IMR-90 (cell line): ENCODE measurements around the gene PI4KA. TPM values are rescaled to one million over a fixed set of nuclear protein-coding genes. Genes with fewer than 3 reads are reported as not detected.

Source experiments
- ATAC-seq: fragments of 200-7000 bp; cut with Tn5 transposase; 2 replicates; pipeline ENCODE4 v1.9.1; 2020; ENCODE audit warnings: low read depth, mild to moderate bottlenecking, moderate library complexity
- BruUV-seq: library from RNA; stranded (reverse); fragments of 400-500 nt; replicated peaks from 2 replicates; lab custom pipeline; 2021; lab: Mats Ljungman, UMichigan
- CTCF ChIA-PET: fragments of 300-600 bp; formaldehyde crosslinking; extraction: SDS; loops from one replicate; lab custom pipeline; 2021; ENCODE audit warnings: antibody characterized with exemption; lab: Yijun Ruan, JAX
- POLR2A ChIA-PET: fragments of 300-600 bp; sonication (Branson Sonifier 250); formaldehyde crosslinking; loops from one replicate; lab custom pipeline; 2022; ENCODE audit warnings: antibody characterized with exemption; ENCODE audit not compliant: unreplicated experiment; lab: Charles Lee
- DNase-seq: peaks from one replicate; pipeline ENCODE4 v3.0.0; 2013
- H2AFZ ChIP-seq: replicated peaks from 2 replicates; pipeline ENCODE3; 2013; ENCODE audit warnings: low read length, mild to moderate bottlenecking; ENCODE audit not compliant: poor library complexity
- H2AK5ac ChIP-seq: 2 replicates; pipeline ENCODE4 v1.6.1; 2013; ENCODE audit warnings: low read depth, low read length, inconsistent platforms
- H2AK9ac ChIP-seq: replicated peaks from 2 replicates; pipeline ENCODE3; 2013; ENCODE audit warnings: mild to moderate bottlenecking, low read depth, low read length, moderate library complexity; ENCODE audit not compliant: poor library complexity
- H2BK120ac ChIP-seq: 2 replicates; pipeline ENCODE4 v1.6.1; 2013; ENCODE audit warnings: low read depth, low read length, inconsistent platforms
- H2BK15ac ChIP-seq: 3 replicates; pipeline ENCODE4 v1.6.1; 2013; ENCODE audit warnings: low read depth, low read length, inconsistent platforms
- H2BK20ac ChIP-seq: 2 replicates; pipeline ENCODE4 v1.6.1; 2013; ENCODE audit warnings: low read depth, mild to moderate bottlenecking, inconsistent platforms, low read length, moderate library complexity
- H2BK5ac ChIP-seq: 2 replicates; pipeline ENCODE4 v1.6.1; 2013; ENCODE audit warnings: mild to moderate bottlenecking, low read depth, low read length, inconsistent platforms; ENCODE audit not compliant: poor library complexity, severe bottlenecking
- H3K14ac ChIP-seq: replicated peaks from 2 replicates; pipeline ENCODE4 v1.6.1; 2013; ENCODE audit warnings: low read depth, low read length, inconsistent platforms
- H3K18ac ChIP-seq: 2 replicates; pipeline ENCODE4 v1.6.1; 2013; ENCODE audit warnings: low read depth, low read length, control low read depth
- H3K23ac ChIP-seq: 2 replicates; pipeline ENCODE4 v1.6.1; 2013; ENCODE audit warnings: low read depth, low read length, inconsistent platforms
- H3K27ac ChIP-seq: 2 replicates; pipeline ENCODE4 v1.5.1; 2013; ENCODE audit warnings: mild to moderate bottlenecking, control low read depth, low read length; ENCODE audit not compliant: insufficient read depth
- H3K27me3 ChIP-seq: 2 replicates; pipeline ENCODE4 v1.6.1; 2013; ENCODE audit warnings: low read length; ENCODE audit not compliant: control insufficient read depth, insufficient read depth
- H3K36me3 ChIP-seq: 2 replicates; pipeline ENCODE4 v1.6.1; 2013; ENCODE audit warnings: low read length, mixed read lengths; ENCODE audit not compliant: control insufficient read depth, insufficient read depth
- H3K4ac ChIP-seq: 2 replicates; pipeline ENCODE4 v1.6.1; 2013; ENCODE audit warnings: low read depth, low read length, inconsistent platforms
- H3K4me1 ChIP-seq: 2 replicates; pipeline ENCODE4 v1.6.1; 2013; ENCODE audit warnings: low read length, mixed read lengths; ENCODE audit not compliant: control insufficient read depth, insufficient read depth
- H3K4me2 ChIP-seq: 2 replicates; pipeline ENCODE4 v1.6.1; 2013; ENCODE audit warnings: low read depth, mild to moderate bottlenecking, control low read depth, low read length, moderate library complexity
- H3K4me3 ChIP-seq: 2 replicates; pipeline ENCODE4 v1.5.1; 2013; ENCODE audit warnings: low read depth, mild to moderate bottlenecking, control low read depth, low read length, moderate library complexity; ENCODE audit not compliant: insufficient read depth
- H3K56ac ChIP-seq: 2 replicates; pipeline ENCODE4 v1.6.1; 2013; ENCODE audit warnings: low read length, inconsistent platforms; ENCODE audit not compliant: insufficient read depth; ENCODE audit errors: extremely low read depth
- H3K79me1 ChIP-seq, 2 experiments: 2 replicates each; pipeline ENCODE4 v1.6.1; 2013; ENCODE audit warnings: low read length in 2 of 2, inconsistent platforms in 1 of 2, low read depth in 1 of 2
- H3K9ac ChIP-seq: 2 replicates; pipeline ENCODE4 v1.6.1; 2013; ENCODE audit warnings: low read depth, low read length, control low read depth
- H3K9me1 ChIP-seq: 2 replicates; pipeline ENCODE4 v1.6.1; 2013; ENCODE audit warnings: low read length, inconsistent platforms; ENCODE audit not compliant: insufficient read depth
- H3K9me3 ChIP-seq: 2 replicates; pipeline ENCODE4 v1.6.1; 2013; ENCODE audit warnings: low read length; ENCODE audit not compliant: control insufficient read depth, insufficient read depth
- H4K20me1 ChIP-seq: 2 replicates; pipeline ENCODE4 v1.6.1; 2013; ENCODE audit warnings: low read length, inconsistent platforms; ENCODE audit not compliant: insufficient read depth
- H4K5ac ChIP-seq: 2 replicates; pipeline ENCODE4 v1.6.1; 2013; ENCODE audit warnings: mild to moderate bottlenecking, low read depth, low read length, control low read depth
- H4K8ac ChIP-seq, 2 experiments: 2 replicates each; pipeline ENCODE4 v1.6.1; 2013; ENCODE audit warnings: low read depth in 2 of 2, low read length in 2 of 2, control low read depth in 1 of 2, inconsistent platforms in 1 of 2
- H4K91ac ChIP-seq: 2 replicates; pipeline ENCODE4 v1.6.1; 2013; ENCODE audit warnings: low read depth, low read length, inconsistent platforms; ENCODE audit not compliant: insufficient read depth
- BHLHE40 ChIP-seq: fragments of 150-350 bp; IDR thresholded peaks from 2 replicates; pipeline ENCODE4 v1.6.1; 2016; ENCODE audit warnings: mild to moderate bottlenecking, low read depth, low read length
- CHD1 ChIP-seq: IDR thresholded peaks from 2 replicates; pipeline ENCODE4 v1.6.1; 2012; ENCODE audit warnings: low read depth, low read length, improper control_type of control experiment
- FOS ChIP-seq: fragments of 150-350 bp; IDR thresholded peaks from 2 replicates; pipeline ENCODE4 v1.6.1; 2016; ENCODE audit warnings: low read depth, low read length
- MAFK ChIP-seq: IDR thresholded peaks from 2 replicates; pipeline ENCODE4 v1.6.1; 2012; ENCODE audit warnings: low read depth, low read length, improper control_type of control experiment
- MAZ ChIP-seq: IDR thresholded peaks from 2 replicates; pipeline ENCODE4 v1.6.1; 2012; ENCODE audit warnings: low read depth, mild to moderate bottlenecking, low read length, improper control_type of control experiment, moderate library complexity, borderline replicate concordance
- MXI1 ChIP-seq: IDR thresholded peaks from 2 replicates; pipeline ENCODE4 v1.6.1; 2012; ENCODE audit warnings: low read depth, mild to moderate bottlenecking, low read length, moderate library complexity, borderline replicate concordance
- NFE2L2 ChIP-seq: fragments of 150-350 bp; IDR thresholded peaks from 2 replicates; pipeline ENCODE4 v1.6.1; 2016; ENCODE audit warnings: low read depth, mild to moderate bottlenecking, low read length
- RCOR1 ChIP-seq: IDR thresholded peaks from 2 replicates; pipeline ENCODE4 v1.6.1; 2012; ENCODE audit warnings: mild to moderate bottlenecking, low read length, improper control_type of control experiment; ENCODE audit not compliant: insufficient replicate concordance
- RFX5 ChIP-seq: IDR thresholded peaks from 2 replicates; pipeline ENCODE4 v1.8.0; 2012; ENCODE audit warnings: low read depth, mild to moderate bottlenecking, low read length, moderate library complexity
- SMC3 ChIP-seq: fragments of 150-350 bp; IDR thresholded peaks from 2 replicates; pipeline ENCODE4 v1.6.1; 2016; ENCODE audit warnings: low read depth, mild to moderate bottlenecking, antibody characterized with exemption, low read length, moderate library complexity
- WGBS, 2 experiments: methylation state at CpG; one replicate each; pipeline versions ENCODE4 v1.1.5 to v1.1.7; 2013; ENCODE audit warnings: missing lambda C conversion rate in 2 of 2; ENCODE audit not compliant: insufficient read length in 1 of 2; ENCODE audit errors: extremely low coverage in 2 of 2; 5-methylcytosine and 5-hydroxymethylcytosine counted together
- dilution Hi-C: fragments of 300-500 bp; cut with HindIII; formaldehyde crosslinking; loops from one replicate; pipeline ENCODE4 v1.14.3; 2018; ENCODE audit warnings: low sequenced_read_pairs; ENCODE audit not compliant: unreplicated experiment
- in situ Hi-C: fragments of 300-500 bp; cut with MboI; formaldehyde crosslinking; loops from 3 replicates; pipeline ENCODE4 v1.14.3; 2019; ENCODE audit warnings: low sequenced_read_pairs, inconsistent platforms, mixed read lengths
- intact Hi-C: fragments of 100-400 bp; cut with micrococcal nuclease; formaldehyde crosslinking; loops from 2 replicates; pipeline ENCODE4 v1.10.0; 2022
- polyA plus RNA-seq, 3 experiments: library from polyadenylated mRNA; depleted of rRNA; stranded (reverse); fragments of >200 nt; gene quantifications; 2 replicates each; pipeline ENCODE4 v1.2.3, GENCODE V29; 2012; ENCODE audit warnings: low replicate concordance in 1 of 3
- total RNA-seq: library from RNA; depleted of rRNA; stranded (reverse); fragments of >200 nt; gene quantifications from 2 replicates; pipeline ENCODE4 v1.2.3, GENCODE V29; 2012
- TF ChIP-seq, protein P1 (sequence below): fragments of 150-350 bp; IDR thresholded peaks from 2 replicates; pipeline ENCODE4 v1.6.1; 2017; ENCODE audit warnings: mild to moderate bottlenecking, antibody characterized with exemption, low read length, low read depth

The PI4KA gene
- total and polyA plus RNA-seq, 2 of the 4 experiments (the other 2 are of a cell fraction): 16.8 to 35.5 TPM

GRCh38 chr22:20677684-20678242 lies 180.8 kb downstream of the PI4KA start:
- no peaks in the 10 kb centered on the region for H3K36me3 ChIP-seq
- H3K14ac ChIP-seq: no peak overlapping the region
- no peak overlapping the region for H3K23ac ChIP-seq
- H2AK9ac ChIP-seq: no peak overlapping the region
- H3K4ac ChIP-seq: no peak overlapping the region
- H3K4me2 ChIP-seq: no peak overlapping the region
- no peak overlapping the region for H3K27ac ChIP-seq
- in situ Hi-C loops: no loop called here
- no TSS peak for BruUV-seq
- peaks cover 6% of the 10 kb centered on the region for H3K27me3 ChIP-seq
- intact Hi-C loops: no loop called here
- TF ChIP-seq RCOR1: no peak
- TF ChIP-seq MAZ: no peak
- TF ChIP-seq FOS: no peak
- no peak for TF ChIP-seq NFE2L2
- TF ChIP-seq MAFK: no peak
- TF ChIP-seq, protein P1, sequence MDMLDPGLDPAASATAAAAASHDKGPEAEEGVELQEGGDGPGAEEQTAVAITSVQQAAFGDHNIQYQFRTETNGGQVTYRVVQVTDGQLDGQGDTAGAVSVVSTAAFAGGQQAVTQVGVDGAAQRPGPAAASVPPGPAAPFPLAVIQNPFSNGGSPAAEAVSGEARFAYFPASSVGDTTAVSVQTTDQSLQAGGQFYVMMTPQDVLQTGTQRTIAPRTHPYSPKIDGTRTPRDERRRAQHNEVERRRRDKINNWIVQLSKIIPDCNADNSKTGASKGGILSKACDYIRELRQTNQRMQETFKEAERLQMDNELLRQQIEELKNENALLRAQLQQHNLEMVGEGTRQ: no peak
- TF ChIP-seq CHD1: no peak
- TF ChIP-seq RFX5: no peak
- no peak for TF ChIP-seq MXI1
- TF ChIP-seq BHLHE40: no peak
- no peak for TF ChIP-seq SMC3
- no peaks in the 10 kb centered on the region for H3K79me1 ChIP-seq
- H3K18ac ChIP-seq: no peak overlapping the region
- CTCF ChIA-PET: no interaction called here
- H3K9me3 ChIP-seq: peaks cover 2% of the 10 kb centered on the region; the same call in 1 of the 2 replicates
- dilution Hi-C loops: no loop called here
- no peak overlapping the region for H2AK5ac ChIP-seq
- H2BK15ac ChIP-seq: no peak overlapping the region
- no peak overlapping the region for H2BK120ac ChIP-seq
- ATAC-seq: no peak
- H4K5ac ChIP-seq: no peak overlapping the region
- H3K4me1 ChIP-seq: no peaks in the 10 kb centered on the region
- DNase-seq: no peak
- POLR2A ChIA-PET: no interaction called here
- H3K56ac ChIP-seq: no peak overlapping the region
- H2AFZ ChIP-seq: no peak overlapping the region
- H4K8ac ChIP-seq: no peak overlapping the region
- H3K9ac ChIP-seq: no peak overlapping the region
- H2BK20ac ChIP-seq: no peak overlapping the region
- H3K4me3 ChIP-seq: no peak overlapping the region
- H4K20me1 ChIP-seq: no peaks in the 10 kb centered on the region
- no CpG with 5 or more reads among the region's 2 CpGs for WGBS, 2 experiments
- H3K9me1 ChIP-seq: no peaks in the 10 kb centered on the region
- no peak overlapping the region for H4K91ac ChIP-seq
- H2BK5ac ChIP-seq: no peak overlapping the region
